Epidermal melanocyte (primary cell): ENCODE measurements around the gene NISCH.
A peak's percentile ranks its signal among the peaks of the same experiment; 100 is the strongest.

Source experiments
- DNase-seq: peaks from one replicate; pipeline ENCODE4 v3.0.0; 2011; ENCODE audit warnings: low spot score; ENCODE audit not compliant: insufficient read length

Gene NISCH

DNA sequence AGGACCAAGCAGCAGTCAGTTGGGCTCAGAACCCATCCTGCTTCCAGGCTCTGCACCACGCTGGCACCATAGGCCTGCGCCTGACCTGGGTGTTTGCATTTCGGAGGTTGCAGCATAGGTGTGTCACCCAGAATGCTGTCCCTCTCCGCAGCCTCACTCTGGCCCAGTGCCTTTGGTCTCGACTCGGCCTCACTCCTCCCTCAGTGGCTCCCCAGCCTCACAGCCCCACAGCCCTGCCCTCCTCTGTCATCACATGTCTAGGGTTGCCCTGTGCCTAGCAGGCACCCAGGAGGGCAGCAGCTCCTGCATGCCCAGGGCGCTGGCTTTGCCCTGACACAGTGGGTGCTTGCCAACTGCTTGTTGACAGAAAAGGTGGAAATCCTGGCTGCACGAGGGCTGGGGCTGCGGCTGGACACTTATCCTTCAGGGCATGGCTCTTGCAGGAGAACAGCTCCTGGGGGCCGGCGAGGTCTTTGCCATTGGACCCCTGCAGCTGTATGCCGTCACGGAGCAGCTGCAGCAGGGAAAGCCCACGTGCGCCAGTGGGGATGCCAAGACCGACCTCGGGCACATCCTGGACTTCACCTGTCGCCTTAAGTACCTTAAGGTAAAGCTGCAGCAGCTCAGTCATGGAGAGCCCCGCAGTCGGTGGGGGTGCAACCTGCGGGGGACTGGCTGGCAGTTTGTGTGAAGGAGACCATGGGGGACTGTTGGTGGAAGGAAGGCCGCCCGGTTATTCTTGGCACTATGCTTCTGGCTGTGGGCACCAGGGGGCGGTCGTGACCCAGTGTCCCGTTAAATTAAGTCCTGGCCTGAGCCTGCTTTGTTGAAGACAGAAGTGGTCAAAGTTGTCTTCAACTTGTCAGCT, 16.2 kb downstream of the NISCH start:
- peak; percentile 57 for DNase-seq

DNA sequence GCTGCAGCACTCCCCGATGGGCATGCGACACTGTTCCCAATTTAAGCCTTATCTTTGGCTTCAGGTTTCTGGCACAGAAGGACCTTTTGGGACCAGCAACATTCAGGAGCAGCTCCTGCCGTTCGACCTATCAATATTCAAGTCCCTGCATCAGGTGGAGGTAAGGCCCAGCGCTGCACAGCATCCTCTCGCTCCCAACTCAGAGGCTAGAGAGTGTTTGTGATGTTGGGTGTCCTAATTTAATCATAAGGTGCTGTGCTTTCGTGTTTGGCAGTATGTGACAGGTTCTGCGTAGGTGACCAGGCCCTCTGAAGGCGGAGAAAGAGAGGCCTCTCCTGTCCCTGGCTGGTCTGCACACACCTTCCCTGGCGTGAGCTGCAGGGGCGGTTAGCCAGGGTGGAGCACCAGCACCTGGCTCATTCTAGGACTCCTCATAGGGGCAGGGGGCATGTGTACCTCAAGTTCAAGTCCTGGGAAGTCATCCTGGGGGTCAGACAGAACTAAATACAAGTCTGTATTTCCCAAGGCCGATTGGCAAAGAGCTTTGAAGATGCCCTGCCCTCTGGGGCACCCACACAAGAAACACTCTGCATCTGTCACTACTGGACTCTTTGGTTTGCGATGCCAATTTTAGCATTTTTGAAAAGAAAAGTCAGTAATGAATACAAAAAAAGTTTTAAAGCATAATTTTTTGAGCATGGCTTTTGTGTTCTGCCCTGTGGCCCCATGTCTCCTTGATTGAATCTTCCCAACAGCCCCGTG, 17.0 kb downstream of the NISCH start:
- DNase-seq = no peak

DNA sequence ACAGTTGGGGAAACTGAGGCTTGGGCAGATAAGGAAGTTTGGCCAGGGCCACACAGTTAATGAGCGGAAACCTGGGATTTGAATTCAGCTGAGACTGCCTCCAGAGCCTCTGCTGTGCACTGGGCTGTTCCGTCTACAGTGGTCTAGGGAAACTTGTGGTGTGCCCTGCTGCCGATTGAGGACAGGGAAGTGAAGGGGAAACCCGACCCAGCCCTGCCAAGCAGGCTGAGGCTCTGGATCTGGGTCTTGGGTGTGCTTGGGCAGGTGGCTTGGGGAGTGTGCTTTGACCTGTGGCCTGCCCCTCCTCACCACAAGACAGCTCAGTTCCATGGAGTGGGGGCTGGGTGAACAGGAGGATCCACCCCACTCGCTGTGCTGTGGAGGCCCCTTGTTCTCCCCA, 17.6 kb downstream of the NISCH start:
- DNase-seq = no peak

DNA sequence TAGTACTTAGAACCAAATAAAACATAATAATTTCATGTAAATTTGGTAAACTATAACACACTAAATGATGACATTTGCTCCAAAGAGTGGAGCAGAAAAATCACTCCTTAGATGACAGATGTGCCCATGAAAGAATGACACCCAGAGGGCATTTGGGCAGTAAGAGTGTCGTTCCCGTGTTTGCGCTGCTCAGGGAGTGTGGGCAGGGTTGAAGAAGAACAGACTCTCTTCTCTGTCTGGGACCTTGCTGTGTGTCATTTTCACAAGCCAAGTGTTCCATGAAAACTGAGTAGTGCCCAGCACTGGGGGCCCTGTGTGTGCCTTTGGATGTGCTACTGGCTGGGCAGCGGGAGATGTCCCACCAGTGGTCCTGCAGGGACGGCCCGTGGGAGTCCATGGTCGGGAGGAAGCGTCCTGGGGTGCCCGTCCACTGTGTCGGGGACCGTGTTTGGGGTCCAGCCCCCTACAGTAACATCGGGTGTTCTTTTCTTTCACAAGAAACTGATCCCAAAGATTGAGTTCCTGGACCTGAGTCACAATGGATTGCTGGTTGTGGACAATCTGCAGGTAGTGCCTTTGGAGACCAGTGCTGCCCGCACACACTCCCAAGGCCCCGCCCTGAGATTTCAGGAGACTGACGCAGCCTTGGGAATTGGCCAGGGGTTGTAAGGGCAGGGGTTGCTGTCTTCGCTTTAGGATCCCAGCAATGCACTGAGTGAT, 21.8 kb downstream of the NISCH start:
- no peak for DNase-seq

DNA sequence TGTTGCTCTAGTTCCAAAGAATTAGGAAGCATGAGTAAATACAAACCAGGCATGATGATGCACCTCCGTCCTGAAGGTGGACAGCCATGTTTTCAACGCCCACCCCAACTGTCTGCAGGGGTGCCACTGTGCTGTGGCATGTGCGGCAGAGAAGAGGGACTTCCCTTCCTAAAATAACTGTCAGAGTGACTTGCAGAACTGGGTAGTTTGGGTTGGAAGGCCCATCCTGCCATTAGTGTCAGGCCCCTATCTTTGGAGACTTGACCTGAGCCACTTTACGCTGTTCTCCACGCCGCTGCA, 22.3 kb downstream of the NISCH start:
- DNase-seq = no peak

DNA sequence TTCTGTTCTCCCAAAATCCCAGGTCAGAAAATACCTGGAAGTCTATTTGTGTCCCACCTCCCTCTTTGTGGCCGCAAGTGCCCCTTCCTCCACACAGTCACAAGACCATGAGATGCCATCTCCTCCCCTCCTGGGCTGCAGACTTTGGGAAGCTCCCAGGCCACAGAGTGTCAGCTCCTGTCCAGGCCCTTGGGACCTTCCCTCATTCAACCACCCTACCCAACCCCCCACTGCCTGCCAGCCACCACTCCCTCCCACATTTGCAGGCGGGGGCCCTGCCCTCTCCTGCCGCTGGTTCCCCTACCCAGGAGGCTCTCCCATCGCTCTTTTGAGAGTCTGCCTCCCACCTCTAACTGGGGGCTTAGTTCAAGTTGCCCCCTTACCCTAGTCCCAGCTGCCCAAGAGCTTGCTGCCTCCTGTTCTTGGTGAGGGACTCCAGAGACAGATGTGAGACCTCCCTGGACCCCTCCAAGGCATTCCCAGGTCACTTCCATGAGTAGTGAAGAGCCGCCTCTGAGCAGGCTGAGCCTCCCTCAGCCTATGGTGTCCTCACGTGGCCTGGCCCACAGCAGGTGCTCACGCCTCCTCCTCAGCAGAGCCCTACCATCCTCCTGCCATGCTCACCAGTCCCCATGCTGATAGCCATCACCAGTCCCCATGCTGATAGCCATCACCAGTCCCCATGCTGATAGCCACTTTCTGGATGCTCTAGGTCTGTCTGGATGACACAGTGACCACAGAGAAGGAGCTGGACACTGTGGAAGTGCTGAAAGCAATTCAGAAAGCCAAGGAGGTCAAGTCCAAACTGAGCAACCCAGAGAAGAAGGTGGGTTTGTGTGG, 23.9 kb downstream of the NISCH start:
- no peak for DNase-seq

DNA sequence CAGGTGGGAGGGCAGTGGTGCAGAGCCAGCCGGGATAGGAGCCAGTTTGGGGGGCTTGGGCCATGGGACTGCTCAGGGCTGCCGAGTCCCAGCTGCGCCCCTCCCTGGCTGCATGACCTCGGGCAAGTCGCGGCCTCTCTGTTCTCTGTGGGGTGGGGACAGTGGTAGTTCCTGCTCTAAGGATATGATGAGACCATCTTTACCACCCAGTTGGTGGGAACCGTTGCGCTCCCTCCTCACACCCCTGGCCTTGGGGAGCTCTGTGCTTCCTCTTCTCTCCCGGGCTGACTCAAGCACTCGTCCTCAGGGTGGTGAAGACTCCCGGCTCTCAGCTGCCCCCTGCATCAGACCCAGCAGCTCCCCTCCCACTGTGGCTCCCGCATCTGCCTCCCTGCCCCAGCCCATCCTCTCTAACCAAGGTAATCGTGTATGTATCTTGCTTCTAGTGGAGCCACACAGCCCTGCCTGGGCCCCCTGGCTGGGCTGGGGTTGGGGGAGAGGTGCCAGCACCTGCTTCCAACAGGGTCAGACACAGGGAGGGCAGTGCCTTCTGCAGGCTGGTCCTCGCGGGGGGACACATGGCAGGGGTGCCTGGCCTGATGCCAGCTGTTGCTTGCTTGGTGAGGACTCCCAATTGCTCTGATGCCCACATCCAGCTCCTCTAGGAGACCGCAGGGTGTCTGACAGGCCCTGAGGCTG, 24.6 kb downstream of the NISCH start:
- DNase-seq = no peak

DNA sequence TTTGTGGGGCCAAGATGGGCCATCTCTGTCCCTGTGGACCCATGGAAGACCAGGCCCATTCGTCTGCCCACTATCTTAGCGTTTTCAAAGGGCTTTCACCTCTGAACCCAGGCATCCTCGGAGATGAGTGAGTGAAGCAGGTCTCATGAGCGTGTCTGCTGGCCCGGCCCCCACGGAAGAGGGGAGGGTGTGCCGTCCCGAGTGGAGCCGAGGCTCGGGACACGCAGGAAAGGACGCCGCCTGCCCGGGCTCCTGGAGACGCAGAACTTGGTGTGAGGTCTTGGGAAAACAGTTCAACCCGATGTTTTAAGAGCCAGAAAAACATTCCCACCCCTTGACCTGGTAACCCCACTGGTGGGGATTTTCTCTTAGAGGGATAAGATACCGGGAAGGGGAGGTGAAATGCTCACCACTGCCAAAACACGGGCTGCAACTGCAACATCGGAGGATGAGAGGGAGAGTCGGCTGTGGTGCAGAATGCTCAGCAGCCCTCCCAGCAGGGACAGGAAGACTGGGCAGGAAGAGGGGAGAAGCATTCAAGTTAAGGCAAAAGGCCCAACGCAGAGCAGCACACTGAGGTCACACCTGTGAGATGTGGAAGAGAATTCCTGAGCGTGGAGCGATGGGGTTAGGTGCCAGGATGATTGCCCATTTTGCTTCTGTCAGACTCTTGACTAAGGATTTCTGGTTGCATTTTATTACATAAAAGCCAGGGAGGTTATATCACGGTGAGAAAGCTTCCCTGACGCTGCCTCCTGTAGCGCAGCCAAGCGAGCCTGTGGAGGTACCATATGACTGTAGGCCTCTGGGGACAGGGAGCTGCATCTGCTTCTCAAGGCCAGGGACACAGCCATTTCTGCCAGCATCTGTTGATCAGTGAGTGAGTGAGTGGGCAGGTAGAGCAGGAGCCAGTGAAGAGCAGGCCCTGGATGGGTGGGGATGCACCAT, 25.6 kb downstream of the NISCH start:
- DNase-seq = no peak

DNA sequence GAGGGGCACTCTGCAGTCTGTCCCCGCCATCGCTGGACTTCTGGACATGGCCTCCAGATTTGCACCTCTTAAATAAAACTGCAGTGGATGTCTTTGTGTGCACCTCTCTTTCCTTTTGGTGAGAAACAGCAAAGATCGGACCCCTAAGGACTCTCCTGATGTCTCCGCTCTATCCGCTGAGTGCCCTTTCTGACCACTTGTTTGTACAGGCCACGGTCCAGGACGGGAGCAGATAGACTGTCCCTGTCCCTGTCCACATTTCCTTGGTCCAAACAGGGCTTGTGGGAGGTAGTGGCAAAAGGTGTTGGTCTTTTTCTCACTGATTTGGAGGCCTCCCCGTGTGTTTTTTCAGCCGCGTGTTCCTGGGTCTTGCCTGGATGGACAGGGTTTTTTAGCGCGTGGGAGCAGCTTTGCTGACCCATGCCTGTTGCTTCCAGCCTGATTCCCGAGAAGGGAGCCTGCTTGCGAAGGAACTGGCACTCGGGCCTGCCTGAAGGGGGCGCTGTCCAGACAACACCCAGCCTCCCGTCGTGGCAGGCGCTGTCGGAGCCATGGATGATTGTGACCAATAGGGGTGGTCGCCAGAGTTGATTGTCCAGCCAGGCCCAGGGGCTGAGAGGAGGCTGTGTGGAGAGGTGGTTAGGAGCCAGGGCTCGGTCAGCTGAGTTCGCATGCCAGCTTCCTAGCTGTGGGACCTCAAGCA, 26.6 kb downstream of the NISCH start:
- DNase-seq = no peak

DNA sequence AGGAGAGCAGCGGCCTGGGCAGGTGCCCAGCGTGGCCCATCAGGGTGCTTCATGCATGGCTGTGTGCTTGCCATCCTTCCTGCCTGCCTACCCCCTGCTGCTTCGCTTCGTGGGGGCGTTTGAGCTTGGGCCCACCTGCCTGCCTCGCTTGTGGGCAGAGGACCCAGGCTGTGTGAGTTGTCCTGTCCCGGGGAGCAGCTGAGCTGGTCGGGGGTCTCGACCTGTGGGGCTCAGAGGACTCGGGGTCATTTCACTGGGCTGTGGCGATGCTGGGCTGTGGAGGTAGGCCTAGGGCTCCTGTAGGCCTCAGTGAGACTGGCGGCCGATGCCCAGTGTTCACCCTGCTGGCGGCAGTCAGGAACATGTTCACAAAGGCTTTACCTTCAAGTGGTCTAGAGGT, 27.7 kb downstream of the NISCH start:
- DNase-seq = no peak

DNA sequence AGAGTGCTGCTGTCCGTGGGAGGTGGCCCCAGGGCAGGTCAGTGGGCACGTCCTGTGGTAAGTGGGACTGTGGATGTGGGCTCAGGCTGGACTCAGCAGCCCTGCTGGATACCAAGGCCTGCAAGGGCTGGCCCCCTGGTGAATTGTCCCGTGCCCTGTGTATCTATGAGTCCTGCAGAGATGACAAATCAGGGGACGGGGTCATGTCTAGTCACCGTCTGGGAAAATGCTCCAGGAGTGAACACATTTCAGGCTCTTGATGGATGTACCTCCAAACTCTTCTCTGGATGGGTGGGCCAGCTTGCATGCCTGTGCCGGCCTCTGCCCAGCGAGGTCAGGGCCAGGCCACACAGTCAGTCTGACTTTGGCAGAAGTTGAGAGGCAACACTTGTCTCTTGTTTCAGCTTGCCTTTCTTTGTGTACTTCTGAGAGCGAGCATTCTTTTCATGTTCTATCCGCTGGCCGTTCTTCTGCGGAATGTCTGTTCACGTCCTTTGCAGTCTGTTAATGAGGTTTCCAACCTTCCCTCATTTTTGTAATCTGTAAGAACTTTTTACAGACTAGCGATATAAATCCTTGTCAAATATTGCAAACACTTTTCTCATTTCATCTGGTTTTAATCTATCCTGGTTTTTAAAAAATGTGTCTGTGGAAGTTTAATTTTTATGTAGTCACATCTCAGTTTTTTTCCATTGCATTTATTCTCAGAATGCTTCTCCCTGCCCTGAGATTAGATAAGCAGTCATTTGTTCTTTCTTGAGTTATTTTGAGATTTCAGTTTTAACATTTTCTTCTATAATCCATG, 28.4 kb downstream of the NISCH start:
- DNase-seq = peak; percentile 41

DNA sequence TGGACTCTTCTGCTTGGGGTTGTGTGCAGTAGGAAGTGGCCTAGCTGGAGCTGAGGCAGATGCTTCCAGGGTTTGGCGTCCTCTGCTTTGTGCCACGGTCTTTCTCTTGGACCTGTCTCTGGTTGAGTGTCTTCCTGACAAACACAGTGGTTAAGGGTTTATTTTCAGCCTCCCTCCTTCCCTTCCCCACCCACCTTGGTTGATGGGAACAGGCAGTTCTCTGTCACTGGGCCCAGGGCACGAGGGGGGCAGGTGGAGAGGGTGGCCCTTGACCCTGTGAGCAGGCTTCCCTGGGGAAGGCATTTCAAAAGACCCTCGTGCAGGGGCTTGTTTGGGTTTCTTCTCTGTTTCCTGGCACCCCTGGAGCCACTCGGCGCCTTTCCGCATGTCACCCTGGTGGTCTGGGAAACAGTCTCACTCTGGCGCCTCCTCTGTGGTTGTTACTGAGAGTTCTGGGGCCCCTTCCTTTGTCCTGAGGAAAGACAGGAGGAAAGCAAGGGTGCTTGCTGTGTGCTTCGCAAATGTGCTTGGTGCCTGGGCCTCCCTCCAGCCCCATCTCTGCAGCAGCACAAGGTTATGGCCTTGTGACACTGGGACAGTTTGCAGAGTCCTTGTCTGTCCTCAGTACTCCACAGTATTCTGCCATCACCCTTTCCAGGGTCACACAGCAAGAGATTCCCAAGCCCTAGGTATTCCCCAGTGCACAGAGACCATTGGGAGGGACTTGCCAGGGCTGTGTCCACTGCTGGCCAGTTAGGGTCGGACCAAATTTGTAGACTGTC, 29.5 kb downstream of the NISCH start:
- no peak for DNase-seq

DNA sequence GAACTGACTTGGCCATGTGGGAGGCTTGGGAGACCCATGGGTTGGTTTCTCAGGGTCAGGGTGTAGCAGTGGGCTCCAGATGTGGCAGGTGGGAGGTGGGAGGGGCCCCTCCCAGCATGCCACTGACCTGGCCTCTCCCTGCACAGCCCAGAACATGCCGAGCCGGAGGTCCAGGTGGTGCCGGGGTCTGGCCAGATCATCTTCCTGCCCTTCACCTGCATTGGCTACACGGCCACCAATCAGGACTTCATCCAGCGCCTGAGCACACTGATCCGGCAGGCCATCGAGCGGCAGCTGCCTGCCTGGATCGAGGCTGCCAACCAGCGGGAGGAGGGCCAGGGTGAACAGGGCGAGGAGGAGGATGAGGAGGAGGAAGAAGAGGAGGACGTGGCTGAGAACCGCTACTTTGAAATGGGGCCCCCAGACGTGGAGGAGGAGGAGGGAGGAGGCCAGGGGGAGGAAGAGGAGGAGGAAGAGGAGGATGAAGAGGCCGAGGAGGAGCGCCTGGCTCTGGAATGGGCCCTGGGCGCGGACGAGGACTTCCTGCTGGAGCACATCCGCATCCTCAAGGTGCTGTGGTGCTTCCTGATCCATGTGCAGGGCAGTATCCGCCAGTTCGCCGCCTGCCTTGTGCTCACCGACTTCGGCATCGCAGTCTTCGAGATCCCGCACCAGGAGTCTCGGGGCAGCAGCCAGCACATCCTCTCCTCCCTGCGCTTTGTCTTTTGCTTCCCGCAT, 31.8 kb downstream of the NISCH start:
- no peak for DNase-seq

DNA sequence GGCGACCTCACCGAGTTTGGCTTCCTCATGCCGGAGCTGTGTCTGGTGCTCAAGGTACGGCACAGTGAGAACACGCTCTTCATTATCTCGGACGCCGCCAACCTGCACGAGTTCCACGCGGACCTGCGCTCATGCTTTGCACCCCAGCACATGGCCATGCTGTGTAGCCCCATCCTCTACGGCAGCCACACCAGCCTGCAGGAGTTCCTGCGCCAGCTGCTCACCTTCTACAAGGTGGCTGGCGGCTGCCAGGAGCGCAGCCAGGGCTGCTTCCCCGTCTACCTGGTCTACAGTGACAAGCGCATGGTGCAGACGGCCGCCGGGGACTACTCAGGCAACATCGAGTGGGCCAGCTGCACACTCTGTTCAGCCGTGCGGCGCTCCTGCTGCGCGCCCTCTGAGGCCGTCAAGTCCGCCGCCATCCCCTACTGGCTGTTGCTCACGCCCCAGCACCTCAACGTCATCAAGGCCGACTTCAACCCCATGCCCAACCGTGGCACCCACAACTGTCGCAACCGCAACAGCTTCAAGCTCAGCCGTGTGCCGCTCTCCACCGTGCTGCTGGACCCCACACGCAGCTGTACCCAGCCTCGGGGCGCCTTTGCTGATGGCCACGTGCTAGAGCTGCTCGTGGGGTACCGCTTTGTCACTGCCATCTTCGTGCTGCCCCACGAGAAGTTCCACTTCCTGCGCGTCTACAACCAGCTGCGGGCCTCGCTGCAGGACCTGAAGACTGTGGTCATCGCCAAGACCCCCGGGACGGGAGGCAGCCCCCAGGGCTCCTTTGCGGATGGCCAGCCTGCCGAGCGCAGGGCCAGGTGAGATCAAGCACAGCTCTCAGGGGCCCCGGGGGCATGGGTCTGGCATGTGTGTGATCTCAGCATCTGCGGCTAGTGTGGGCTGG, 32.6 kb downstream of the NISCH start:
- DNase-seq = no peak

DNA sequence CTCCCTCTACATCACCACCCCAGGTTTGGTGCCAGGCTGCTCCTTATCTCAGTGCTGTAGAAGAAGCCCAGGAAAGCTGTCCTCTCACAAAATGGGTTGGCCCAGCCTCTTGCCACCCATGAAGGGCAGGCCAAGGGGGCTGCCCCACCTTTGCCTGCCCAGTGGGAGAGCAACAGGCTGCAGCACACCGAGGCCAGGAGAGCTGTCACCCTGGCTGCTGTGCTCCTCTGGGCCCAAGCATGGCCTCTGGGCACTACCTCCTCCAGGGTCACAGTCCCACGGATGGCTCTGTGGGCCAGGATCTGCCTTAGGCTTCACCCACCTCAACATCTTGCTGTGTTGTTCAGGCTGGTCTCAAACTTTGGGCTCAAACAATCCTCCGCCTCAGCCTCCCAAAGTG, 33.3 kb downstream of the NISCH start:
- DNase-seq = no peak

DNA sequence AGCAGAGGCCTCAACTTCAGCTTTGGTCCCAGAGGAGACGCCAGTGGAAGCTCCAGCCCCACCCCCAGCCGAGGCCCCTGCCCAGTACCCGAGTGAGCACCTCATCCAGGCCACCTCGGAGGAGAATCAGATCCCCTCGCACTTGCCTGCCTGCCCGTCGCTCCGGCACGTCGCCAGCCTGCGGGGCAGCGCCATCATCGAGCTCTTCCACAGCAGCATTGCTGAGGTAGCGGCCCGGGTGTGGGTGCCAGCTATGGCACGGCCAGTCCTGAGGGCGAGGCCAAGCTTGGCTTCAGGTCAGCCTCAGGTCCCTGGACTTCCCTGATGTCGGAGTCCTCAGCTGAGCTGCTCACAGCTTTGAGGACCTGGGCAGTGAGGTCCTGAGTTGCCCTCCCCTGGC, 34.0 kb downstream of the NISCH start:
- DNase-seq = no peak
